SK-N-SH (cell line): ENCODE data around the gene CST6. TPM values are rescaled to one million over a fixed set of nuclear protein-coding genes. Genes with fewer than 3 reads are reported as not detected.
A peak's percentile ranks its signal among the peaks of the same experiment; 100 is the strongest.

Source experiments
- CTCF ChIA-PET: fragments of 300-600, 350-600 bp; formaldehyde crosslinking; extraction: SDS; loops from one replicate; lab custom pipeline; 2021; lab: Yijun Ruan, JAX
- POLR2A ChIA-PET: fragments of 350-600 bp; sonication (Branson Sonifier 250); formaldehyde crosslinking; extraction: SDS; loops from one replicate; lab custom pipeline; 2020; ENCODE audit warnings: antibody characterized with exemption, inconsistent platforms; lab: Yijun Ruan, JAX
- DNase-seq: peaks from one replicate; pipeline ENCODE4 v3.0.0; 2012
- H2AFZ ChIP-seq: fragments of 200-600 bp; sonication (generic); 2 replicates; pipeline ENCODE4 v1.8.1; 2016; ENCODE audit warnings: antibody characterized with exemption, mild to moderate bottlenecking, low read depth
- H3F3A ChIP-seq: fragments of 200-600 bp; sonication (generic); replicated peaks from 2 replicates; pipeline ENCODE3; 2016; ENCODE audit warnings: antibody characterized with exemption, mild to moderate bottlenecking; ENCODE audit not compliant: insufficient read depth
- H3K27ac ChIP-seq, 2 experiments: fragments of 200-500 bp in 1 of 2; fragments of 200-600 bp in 1 of 2; sonication (Bioruptor generic) in 1 of 2; sonication (generic), shearing (Covaris generic) in 1 of 2; 2 replicates each; pipeline versions ENCODE4 v1.5.1 to v1.6.1; 2014 to 2016; ENCODE audit warnings: low read depth in 2 of 2, inconsistent platforms in 1 of 2, low read length in 1 of 2, mild to moderate bottlenecking in 1 of 2, mixed read lengths in 1 of 2
- H3K27me3 ChIP-seq: fragments of 200-600 bp; sonication (generic), shearing (Covaris generic); 2 replicates; pipeline ENCODE4 v1.6.1; 2016; ENCODE audit warnings: mixed run types; ENCODE audit not compliant: insufficient read depth
- H3K36me3 ChIP-seq, 2 experiments: fragments of 200-500 bp in 1 of 2; fragments of 200-600 bp in 1 of 2; sonication (Bioruptor generic) in 1 of 2; sonication (generic) in 1 of 2; replicated peaks in 1 of 2; 2 replicates each; pipeline versions ENCODE3 to v1.5.1; 2014 to 2016; ENCODE audit warnings: low read length in 1 of 2, mild to moderate bottlenecking in 1 of 2; ENCODE audit not compliant: insufficient read depth in 2 of 2, control insufficient read depth in 1 of 2
- H3K4me1 ChIP-seq, 2 experiments: fragments of 200-500 bp in 1 of 2; fragments of 200-600 bp in 1 of 2; sonication (Bioruptor generic) in 1 of 2; sonication (generic), shearing (Covaris generic) in 1 of 2; 2 replicates each; pipeline versions ENCODE4 v1.5.1 to v1.6.1; 2014 to 2016; ENCODE audit warnings: low read depth in 1 of 2, low read length in 1 of 2, mixed run types in 1 of 2; ENCODE audit not compliant: insufficient read depth in 2 of 2, control insufficient read depth in 1 of 2
- H3K4me2 ChIP-seq: fragments of 200-600 bp; sonication (generic), shearing (Covaris generic); 2 replicates; pipeline ENCODE4 v1.6.1; 2017; ENCODE audit warnings: mixed run types
- H3K4me3 ChIP-seq, 2 experiments: fragments of 200-500 bp in 1 of 2; fragments of 200-600 bp in 1 of 2; sonication (Bioruptor generic) in 1 of 2; sonication (generic), shearing (Covaris generic) in 1 of 2; 2 replicates each; pipeline versions ENCODE4 v1.5.1 to v1.8.1; 2014 to 2016; ENCODE audit warnings: low read depth in 2 of 2, inconsistent platforms in 1 of 2, low read length in 1 of 2, mild to moderate bottlenecking in 1 of 2, mixed read lengths in 1 of 2, moderate library complexity in 1 of 2
- H3K79me2 ChIP-seq: fragments of 200-600 bp; sonication (generic); 2 replicates; pipeline ENCODE4 v1.8.1; 2017; ENCODE audit warnings: mild to moderate bottlenecking; ENCODE audit not compliant: insufficient read depth
- H3K9ac ChIP-seq: fragments of 200-600 bp; sonication (generic); 2 replicates; pipeline ENCODE4 v1.6.1; 2017; ENCODE audit warnings: mixed run types
- H3K9me2 ChIP-seq: fragments of 200-600 bp; sonication (generic); 2 replicates; pipeline ENCODE4 v1.6.1; 2017; ENCODE audit warnings: mixed run types
- H3K9me3 ChIP-seq: fragments of 200-600 bp; sonication (generic); 2 replicates; pipeline ENCODE4 v1.6.1; 2017; ENCODE audit warnings: mixed run types, mild to moderate bottlenecking, moderate library complexity
- H4K20me1 ChIP-seq: fragments of 200-600 bp; sonication (generic); 2 replicates; pipeline ENCODE4 v1.6.1; 2017; ENCODE audit warnings: mild to moderate bottlenecking, mixed run types; ENCODE audit not compliant: insufficient read depth
- CHD2 ChIP-seq: fragments of 150-350 bp; IDR thresholded peaks from 2 replicates; pipeline ENCODE4 v1.6.1; 2018; ENCODE audit warnings: low read length; ENCODE audit not compliant: partially characterized antibody
- ELF1 ChIP-seq: IDR thresholded peaks from 2 replicates; pipeline ENCODE4 v1.4.0; 2012
- EP300 ChIP-seq, 2 experiments: IDR thresholded peaks; 2 replicates each; pipeline versions ENCODE4 v1.4.0 to v1.6.1; 2012; ENCODE audit warnings: borderline replicate concordance in 1 of 2, low read depth in 1 of 2, low read length in 1 of 2
- FOXM1 ChIP-seq: IDR thresholded peaks from 2 replicates; pipeline ENCODE4 v1.4.0; 2012; ENCODE audit warnings: low read depth, mild to moderate bottlenecking
- JUND ChIP-seq: IDR thresholded peaks from 2 replicates; pipeline ENCODE4 v1.4.0; 2012
- MEF2A ChIP-seq: IDR thresholded peaks from 2 replicates; pipeline ENCODE4 v1.4.0; 2012; ENCODE audit warnings: low read depth, borderline replicate concordance
- MXI1 ChIP-seq: IDR thresholded peaks from 2 replicates; pipeline ENCODE4 v1.6.1; 2012; ENCODE audit warnings: mild to moderate bottlenecking, low read depth, low read length, improper control_type of control experiment
- NFIC ChIP-seq: IDR thresholded peaks from 2 replicates; pipeline ENCODE4 v1.4.0; 2012; ENCODE audit warnings: borderline replicate concordance
- NRF1 ChIP-seq: IDR thresholded peaks from 2 replicates; pipeline ENCODE4 v1.6.1; 2012; ENCODE audit warnings: low read depth, mild to moderate bottlenecking, low read length
- POLR2AphosphoS5 ChIP-seq: IDR thresholded peaks from 2 replicates; pipeline ENCODE4 v1.6.1; 2012; ENCODE audit warnings: low read depth, low read length
- RAD21 ChIP-seq: IDR thresholded peaks from 2 replicates; pipeline ENCODE4 v1.6.1; 2012; ENCODE audit warnings: mild to moderate bottlenecking, low read length
- RFX5 ChIP-seq: IDR thresholded peaks from 2 replicates; pipeline ENCODE4 v1.6.1; 2012; ENCODE audit warnings: mild to moderate bottlenecking, improper control_type of control experiment, low read length
- SIN3A ChIP-seq: IDR thresholded peaks from 2 replicates; pipeline ENCODE4 v1.6.1; 2012; ENCODE audit warnings: low read depth, mild to moderate bottlenecking, low read length, moderate library complexity, borderline replicate concordance
- SMC3 ChIP-seq: IDR thresholded peaks from 2 replicates; pipeline ENCODE4 v1.6.1; 2012; ENCODE audit warnings: low read depth, low read length, improper control_type of control experiment
- YY1 ChIP-seq: IDR thresholded peaks from 2 replicates; pipeline ENCODE4 v1.4.0; 2012; ENCODE audit warnings: low read depth, mild to moderate bottlenecking
- WGBS: methylation state at CpG from one replicate; pipeline ENCODE4 v1.1.6; 2017; ENCODE audit warnings: low lambda C conversion rate; 5-methylcytosine and 5-hydroxymethylcytosine counted together
- polyA plus RNA-seq, 3 experiments: library from polyadenylated mRNA; depleted of rRNA; stranded (reverse); fragments of >200 nt; gene quantifications; 2 replicates each; pipeline ENCODE4 v1.2.3, GENCODE V29; 2012
- TF ChIP-seq, protein P1 (sequence below): IDR thresholded peaks from 2 replicates; pipeline ENCODE4 v1.4.0; 2012; ENCODE audit warnings: low read depth, borderline replicate concordance
- TF ChIP-seq, protein P2 (sequence below): IDR thresholded peaks from 2 replicates; pipeline ENCODE4 v1.6.1; 2012; ENCODE audit warnings: mild to moderate bottlenecking, low read depth, low read length, moderate library complexity
- TF ChIP-seq, protein P3 (sequence below): fragments of 150-350 bp; IDR thresholded peaks from 2 replicates; pipeline ENCODE4 v1.6.1; 2016; ENCODE audit warnings: mild to moderate bottlenecking, low read depth, low read length

Gene CST6
- polyA plus RNA-seq, 1 of the 3 experiments (the other 2 are of a cell fraction): 0.90 TPM

DNA sequence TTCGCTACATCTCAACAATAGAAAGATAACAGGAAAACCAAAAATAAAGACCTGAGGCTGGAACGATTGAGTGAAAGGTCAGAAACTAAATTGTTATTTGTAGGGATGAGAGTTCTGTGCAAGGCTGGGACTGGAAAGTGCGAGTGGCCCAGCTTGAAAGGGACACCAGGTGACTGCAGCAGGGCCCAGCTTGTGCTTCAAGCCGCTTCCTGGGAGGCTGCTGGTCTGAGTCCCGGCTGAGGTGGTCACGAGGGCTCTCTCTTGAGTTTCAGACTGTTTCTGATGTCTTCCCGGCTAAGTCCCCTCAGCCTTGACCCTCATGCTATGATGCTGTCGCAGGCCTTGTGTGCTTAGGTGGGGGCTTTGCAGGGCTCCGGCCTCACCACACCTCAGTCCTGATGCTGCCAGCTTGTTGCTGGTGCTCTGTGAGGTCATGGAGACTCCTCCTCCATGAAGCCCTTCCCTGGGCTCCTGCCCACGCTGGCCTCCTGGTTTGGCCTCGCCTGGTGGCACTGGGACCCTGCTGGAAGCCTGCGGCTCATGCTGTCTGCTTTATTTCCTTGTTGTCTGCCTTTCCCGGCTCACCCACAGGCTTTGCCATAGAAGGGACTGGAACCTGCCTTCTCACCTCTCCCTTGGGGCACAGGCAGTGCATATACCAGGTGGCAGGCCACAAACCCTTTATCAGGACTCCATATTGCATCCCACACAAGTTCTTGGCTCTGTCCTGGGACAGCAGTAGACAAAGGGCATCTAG, 5.5 kb upstream of the CST6 start:
- no peak for DNase-seq
- H3K79me2 ChIP-seq: peaks cover 35% of the 10 kb centered on the region
- no peak overlapping the region for H2AFZ ChIP-seq
- H3K4me3 ChIP-seq: no peak overlapping the region
- H3K9me2 ChIP-seq: no peaks in the 10 kb centered on the region
- ChIA-PET CTCF (interaction anchor here (1.9 kb wide), 1 partner anchor 16 kb away, joined by 8 read pairs; no protein-coding TSS in a partner anchor), POLR2A (no interaction called here)
- H3K27me3 ChIP-seq: no peaks in the 10 kb centered on the region
- H3K36me3 ChIP-seq: peaks cover 18% of the 10 kb centered on the region in 2 experiments
- peaks cover 1 to 6% of the 10 kb centered on the region in 2 experiments; a peak in 2 of 4 replicates for H3K4me1 ChIP-seq
- 91% methylated on average over 10 of the region's 13 CpGs for WGBS
- no peaks in the 10 kb centered on the region for H4K20me1 ChIP-seq
- no peak for TF ChIP-seq SMC3
- no peak for TF ChIP-seq NFIC
- no peak for TF ChIP-seq CHD2
- no peak for TF ChIP-seq ELF1
- no peak for TF ChIP-seq EP300 (IDR thresholded peaks at IDR 0.05; ENCODE audit: borderline replicate concordance in 1 of 2, low read depth in 1 of 2, low read length in 1 of 2)
- no peak for TF ChIP-seq NRF1
- no peaks in the 10 kb centered on the region for H3K9me3 ChIP-seq
- no peak overlapping the region for H3K27ac ChIP-seq
- no peak overlapping the region for H3K4me2 ChIP-seq
- H3K9ac ChIP-seq: no peak overlapping the region
- H3F3A ChIP-seq: peaks cover 47% of the 10 kb centered on the region

DNA sequence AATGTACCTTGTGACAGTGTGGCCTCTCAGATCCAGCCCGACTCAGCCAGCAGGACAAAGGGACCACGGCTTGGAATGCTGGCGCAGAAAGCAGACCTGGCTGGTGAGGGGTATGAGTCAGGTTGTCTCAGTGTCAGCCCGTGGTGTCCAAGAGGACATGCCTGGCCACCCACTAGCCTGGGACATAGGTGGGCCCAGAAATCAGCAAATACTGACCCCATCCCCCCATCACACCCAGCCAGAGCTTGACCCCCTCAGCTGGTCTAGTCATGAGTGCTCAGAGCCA, 5.0 kb upstream of the CST6 start:
- POLR2A ChIA-PET: interaction anchor here (1.0 kb wide), 1 partner anchor 28 kb away, joined by 3 read pairs; no protein-coding TSS in a partner anchor
- WGBS: 62% methylated on average over 3 of the region's 4 CpGs
- CTCF ChIA-PET: interaction anchor here (1.9 kb wide), 1 partner anchor 16 kb away, joined by 8 read pairs; no protein-coding TSS in a partner anchor
- H3K9ac ChIP-seq: no peak overlapping the region
- peak; percentile 17 for DNase-seq
- H3K4me1 ChIP-seq: peaks cover 6 to 10% of the 10 kb centered on the region in 2 experiments; a peak in 2 of 4 replicates
- no peaks in the 10 kb centered on the region for H3K9me2 ChIP-seq
- peaks cover 30% of the 10 kb centered on the region for H3K79me2 ChIP-seq
- H4K20me1 ChIP-seq: no peaks in the 10 kb centered on the region
- H3K36me3 ChIP-seq: peaks cover 18% of the 10 kb centered on the region in 2 experiments
- H3K9me3 ChIP-seq: no peaks in the 10 kb centered on the region
- H3F3A ChIP-seq: peaks cover 42% of the 10 kb centered on the region
- no peak overlapping the region for H2AFZ ChIP-seq
- H3K4me2 ChIP-seq: no peak overlapping the region
- no peak overlapping the region for H3K4me3 ChIP-seq
- no peak for TF ChIP-seq POLR2AphosphoS5
- TF ChIP-seq YY1: no peak
- TF ChIP-seq NFIC: no peak
- no peak for TF ChIP-seq RAD21
- no peak for TF ChIP-seq SIN3A
- no peak for TF ChIP-seq RFX5
- TF ChIP-seq, protein P1, sequence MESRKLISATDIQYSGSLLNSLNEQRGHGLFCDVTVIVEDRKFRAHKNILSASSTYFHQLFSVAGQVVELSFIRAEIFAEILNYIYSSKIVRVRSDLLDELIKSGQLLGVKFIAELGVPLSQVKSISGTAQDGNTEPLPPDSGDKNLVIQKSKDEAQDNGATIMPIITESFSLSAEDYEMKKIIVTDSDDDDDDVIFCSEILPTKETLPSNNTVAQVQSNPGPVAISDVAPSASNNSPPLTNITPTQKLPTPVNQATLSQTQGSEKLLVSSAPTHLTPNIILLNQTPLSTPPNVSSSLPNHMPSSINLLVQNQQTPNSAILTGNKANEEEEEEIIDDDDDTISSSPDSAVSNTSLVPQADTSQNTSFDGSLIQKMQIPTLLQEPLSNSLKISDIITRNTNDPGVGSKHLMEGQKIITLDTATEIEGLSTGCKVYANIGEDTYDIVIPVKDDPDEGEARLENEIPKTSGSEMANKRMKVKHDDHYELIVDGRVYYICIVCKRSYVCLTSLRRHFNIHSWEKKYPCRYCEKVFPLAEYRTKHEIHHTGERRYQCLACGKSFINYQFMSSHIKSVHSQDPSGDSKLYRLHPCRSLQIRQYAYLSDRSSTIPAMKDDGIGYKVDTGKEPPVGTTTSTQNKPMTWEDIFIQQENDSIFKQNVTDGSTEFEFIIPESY: no peak
- TF ChIP-seq MEF2A: no peak
- TF ChIP-seq SMC3: no peak
- no peak for TF ChIP-seq NRF1
- no peak for TF ChIP-seq ELF1
- no peak for TF ChIP-seq JUND
- no peak for TF ChIP-seq FOXM1
- TF ChIP-seq, protein P2, sequence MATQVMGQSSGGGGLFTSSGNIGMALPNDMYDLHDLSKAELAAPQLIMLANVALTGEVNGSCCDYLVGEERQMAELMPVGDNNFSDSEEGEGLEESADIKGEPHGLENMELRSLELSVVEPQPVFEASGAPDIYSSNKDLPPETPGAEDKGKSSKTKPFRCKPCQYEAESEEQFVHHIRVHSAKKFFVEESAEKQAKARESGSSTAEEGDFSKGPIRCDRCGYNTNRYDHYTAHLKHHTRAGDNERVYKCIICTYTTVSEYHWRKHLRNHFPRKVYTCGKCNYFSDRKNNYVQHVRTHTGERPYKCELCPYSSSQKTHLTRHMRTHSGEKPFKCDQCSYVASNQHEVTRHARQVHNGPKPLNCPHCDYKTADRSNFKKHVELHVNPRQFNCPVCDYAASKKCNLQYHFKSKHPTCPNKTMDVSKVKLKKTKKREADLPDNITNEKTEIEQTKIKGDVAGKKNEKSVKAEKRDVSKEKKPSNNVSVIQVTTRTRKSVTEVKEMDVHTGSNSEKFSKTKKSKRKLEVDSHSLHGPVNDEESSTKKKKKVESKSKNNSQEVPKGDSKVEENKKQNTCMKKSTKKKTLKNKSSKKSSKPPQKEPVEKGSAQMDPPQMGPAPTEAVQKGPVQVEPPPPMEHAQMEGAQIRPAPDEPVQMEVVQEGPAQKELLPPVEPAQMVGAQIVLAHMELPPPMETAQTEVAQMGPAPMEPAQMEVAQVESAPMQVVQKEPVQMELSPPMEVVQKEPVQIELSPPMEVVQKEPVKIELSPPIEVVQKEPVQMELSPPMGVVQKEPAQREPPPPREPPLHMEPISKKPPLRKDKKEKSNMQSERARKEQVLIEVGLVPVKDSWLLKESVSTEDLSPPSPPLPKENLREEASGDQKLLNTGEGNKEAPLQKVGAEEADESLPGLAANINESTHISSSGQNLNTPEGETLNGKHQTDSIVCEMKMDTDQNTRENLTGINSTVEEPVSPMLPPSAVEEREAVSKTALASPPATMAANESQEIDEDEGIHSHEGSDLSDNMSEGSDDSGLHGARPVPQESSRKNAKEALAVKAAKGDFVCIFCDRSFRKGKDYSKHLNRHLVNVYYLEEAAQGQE: no peak
- TF ChIP-seq, protein P3, sequence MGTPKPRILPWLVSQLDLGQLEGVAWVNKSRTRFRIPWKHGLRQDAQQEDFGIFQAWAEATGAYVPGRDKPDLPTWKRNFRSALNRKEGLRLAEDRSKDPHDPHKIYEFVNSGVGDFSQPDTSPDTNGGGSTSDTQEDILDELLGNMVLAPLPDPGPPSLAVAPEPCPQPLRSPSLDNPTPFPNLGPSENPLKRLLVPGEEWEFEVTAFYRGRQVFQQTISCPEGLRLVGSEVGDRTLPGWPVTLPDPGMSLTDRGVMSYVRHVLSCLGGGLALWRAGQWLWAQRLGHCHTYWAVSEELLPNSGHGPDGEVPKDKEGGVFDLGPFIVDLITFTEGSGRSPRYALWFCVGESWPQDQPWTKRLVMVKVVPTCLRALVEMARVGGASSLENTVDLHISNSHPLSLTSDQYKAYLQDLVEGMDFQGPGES: no peak
- no peak for TF ChIP-seq EP300 (IDR thresholded peaks at IDR 0.05; ENCODE audit: borderline replicate concordance in 1 of 2, low read depth in 1 of 2, low read length in 1 of 2)
- TF ChIP-seq MXI1: no peak
- H3K27ac ChIP-seq: no peak overlapping the region
- H3K27me3 ChIP-seq: no peaks in the 10 kb centered on the region
